Renal cortical epithelial cell (primary cell): ENCODE results near the gene EFNA5. TPM values are rescaled to one million over a fixed set of nuclear protein-coding genes. Genes with fewer than 3 reads are reported as not detected.
A peak's percentile ranks its signal among the peaks of the same experiment; 100 is the strongest.
"Not testable (repeated sequence)": the region's sequence is repeated elsewhere in the genome, so short reads cannot be mapped to it uniquely, and the experiment has no call there.

Experiments
- DNase-seq: peaks from one replicate; pipeline ENCODE4 v3.0.0-alpha.2; 2011; ENCODE audit warnings: low read depth
- total RNA-seq: library from RNA; depleted of rRNA; stranded (reverse); fragments of >200 nt; gene quantifications from 2 replicates; pipeline ENCODE4 v1.2.3, GENCODE V29; 2014

The EFNA5 gene
- total RNA-seq, 1 donor from 2014 or later = 107 TPM

DNA sequence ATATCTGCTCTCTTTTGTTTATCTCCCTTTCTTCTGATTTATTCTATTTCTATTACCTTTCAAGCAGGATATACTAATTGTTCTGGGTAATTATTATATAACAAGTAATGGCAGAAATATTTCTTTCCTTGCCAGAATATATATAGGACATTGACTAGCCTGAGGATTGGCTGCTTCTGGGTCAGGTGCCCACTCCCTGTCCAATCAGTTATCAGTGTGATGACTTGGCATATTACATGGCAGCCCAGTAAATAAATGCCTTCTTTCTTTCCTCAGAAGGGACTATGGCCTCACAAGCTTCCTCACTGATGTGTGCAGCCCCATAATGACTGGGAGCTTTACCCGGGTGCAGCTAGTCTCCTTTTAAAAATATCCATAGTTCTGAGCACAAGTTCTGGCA, 301.1 kb downstream of the EFNA5 start:
- no peak for DNase-seq

DNA sequence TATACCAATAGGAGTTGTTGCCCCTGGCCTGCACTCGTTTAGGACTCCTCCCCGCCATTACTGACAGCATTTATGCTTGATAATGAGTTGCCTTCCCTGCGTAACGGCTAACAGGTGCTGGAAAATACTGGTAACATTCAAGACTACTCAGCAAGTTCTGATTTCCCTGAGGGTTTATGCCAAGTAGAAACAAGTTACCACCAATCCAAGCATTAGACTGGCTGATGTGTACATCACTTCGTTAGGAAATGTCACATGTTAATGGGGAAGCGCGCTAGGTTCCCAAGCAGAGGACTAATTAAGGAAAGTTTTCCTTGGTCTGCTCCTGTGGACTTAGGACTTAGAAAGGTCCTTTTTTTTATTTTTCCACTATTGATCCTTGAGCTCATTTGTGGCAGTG, 302.1 kb downstream of the EFNA5 start:
- no peak for DNase-seq

DNA sequence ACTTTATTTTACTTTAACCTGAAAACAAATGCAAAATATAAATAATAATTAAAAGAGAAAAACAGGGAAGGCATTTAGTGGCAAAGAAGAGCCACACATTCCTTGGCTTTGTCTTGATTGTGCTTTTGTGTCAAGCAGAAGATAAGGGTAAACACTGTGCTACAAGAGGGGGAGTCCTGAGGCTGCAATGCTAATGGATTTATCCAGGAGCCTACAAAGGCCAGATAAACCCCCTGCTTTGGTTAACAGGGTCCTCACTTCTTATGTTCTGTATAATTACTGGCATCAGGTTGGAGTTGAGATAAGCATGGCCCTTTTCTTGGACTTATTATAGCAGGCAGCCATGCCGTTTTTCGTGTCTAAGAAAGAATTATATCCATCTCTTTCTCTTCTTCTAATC, 302.8 kb downstream of the EFNA5 start:
- DNase-seq = no peak

DNA sequence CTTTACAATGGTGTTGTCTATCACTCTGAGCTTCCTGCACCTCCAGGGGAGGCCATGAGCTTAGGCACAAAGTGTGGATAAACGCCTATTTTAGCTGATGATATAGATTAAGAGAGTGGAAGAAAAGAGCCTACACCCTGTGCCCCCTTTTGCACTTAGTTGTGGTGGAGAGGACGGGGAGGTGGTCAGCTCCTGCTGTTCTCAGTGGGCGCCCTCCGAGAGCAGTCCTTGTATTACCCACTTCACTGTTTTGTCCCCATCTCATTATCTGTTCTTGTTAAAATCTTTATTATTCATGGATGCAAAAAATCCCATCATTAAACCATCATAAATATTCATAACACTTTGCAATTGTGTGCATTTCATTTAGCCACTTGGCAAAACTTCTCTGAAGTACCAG, 303.3 kb downstream of the EFNA5 start:
- no peak for DNase-seq

DNA sequence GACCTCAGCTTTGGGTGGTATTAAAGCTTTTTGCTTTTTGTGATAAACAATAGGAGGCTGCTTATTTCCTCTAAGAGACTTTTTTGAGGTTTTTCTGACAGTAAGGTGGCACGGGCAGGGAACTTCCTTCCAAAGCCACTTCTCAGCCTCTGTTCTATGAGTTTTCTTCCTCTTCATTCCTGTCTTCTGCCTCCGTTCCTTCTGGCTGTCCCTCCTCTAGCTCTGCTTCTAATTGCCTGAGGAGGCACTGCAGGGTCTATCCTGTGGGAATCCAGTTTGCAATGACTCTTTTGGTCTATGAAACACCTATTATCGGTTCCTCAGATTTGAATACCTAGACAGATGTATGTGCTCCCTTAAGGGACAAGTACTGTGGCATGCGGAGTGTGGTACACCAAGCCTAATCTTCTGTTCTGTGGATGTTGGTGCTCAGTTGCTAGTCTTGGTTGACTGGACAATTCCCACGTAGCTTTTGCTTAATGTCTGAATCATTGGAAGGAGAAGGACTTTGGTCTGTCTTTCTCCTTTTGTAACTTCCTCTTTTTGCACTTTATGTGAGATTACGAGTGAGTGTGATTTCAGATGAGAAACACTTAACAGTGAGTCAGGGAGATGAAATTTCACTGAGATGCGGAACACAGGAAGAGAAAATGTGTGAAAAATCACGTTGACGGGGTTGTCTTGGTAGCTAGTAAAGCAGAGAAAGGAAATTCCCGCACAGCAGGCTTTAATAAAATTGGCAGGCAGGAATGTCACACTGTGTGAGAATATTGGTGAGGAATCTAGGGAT, 305.2 kb downstream of the EFNA5 start:
- peak; percentile 97 for DNase-seq

DNA sequence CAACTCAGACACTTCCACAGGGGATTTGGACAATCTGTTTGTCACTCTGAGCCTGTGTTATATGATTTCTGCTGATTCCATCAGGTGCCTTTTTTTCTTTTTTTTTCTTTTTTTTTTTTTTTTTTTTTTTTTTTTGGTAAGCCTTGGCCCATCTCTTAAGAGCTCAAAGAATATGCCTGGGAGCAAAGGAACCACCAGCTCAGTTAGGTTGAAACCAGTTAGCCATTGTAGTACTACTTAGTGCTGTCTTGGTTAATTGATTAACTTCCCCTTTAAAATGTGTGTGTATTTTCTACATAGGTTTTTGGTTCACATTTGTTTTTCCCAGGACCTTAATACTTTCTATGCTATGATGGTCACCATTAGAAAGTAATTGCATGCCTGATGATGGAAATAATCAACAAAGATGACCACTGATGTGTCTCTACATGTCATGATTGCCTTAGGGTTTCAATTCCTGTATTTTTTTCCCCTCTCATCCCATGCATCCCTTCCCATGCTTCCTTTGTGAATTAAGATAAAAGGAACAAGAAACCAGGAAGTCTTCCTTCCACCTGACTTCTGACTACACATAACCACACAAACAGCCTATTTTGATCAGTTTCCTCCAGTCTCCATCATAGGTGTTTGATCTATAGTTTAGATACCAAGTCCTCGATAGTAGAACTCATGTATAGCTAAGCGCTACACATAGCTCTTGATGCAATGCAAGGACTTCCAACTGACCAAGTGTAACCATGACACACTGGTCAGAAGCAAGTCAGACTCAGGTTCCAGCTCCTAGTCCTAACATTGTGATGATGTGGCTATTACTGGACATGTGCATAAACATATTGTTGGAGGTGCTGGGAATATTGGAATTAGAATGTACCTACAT, 306.1 kb downstream of the EFNA5 start:
- DNase-seq = peak; percentile 54

DNA sequence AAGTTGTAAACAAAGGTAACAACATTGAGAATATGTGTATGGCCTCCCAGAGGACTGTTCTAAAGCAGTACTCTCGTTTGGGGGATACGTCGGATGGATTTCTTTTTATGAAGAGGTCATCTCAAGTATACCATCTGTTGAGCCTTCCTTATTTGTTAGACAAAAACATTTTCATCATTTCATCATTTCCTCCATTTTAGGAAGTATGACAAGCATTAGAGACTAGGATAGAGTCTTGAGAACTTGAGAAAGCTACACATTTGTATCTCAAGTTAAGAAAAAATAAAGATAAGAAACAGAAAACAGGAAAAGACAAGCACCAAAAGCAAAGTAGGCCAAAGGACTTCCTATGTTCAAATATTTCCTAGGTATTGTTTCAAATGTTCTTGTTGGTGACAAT, 307.0 kb downstream of the EFNA5 start:
- no peak for DNase-seq

DNA sequence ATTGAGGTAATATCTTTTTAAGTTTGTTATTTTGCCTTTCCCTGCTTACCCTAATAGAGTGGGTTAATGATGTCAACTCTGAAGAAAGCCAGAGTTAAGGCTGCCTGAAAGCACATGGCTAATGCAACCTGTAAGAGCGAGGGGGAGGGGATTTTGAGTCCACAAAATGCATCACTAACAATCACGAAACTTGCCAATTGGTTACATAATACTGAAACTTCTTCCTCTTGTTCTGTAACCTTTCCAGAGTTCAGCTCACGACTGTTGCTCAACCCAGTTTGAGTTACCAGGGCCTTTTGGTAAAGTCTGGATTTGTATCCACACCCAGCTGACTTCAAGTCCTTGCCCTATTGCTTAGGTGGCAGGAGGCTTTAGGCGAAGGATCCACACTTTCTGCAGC, 308.8 kb downstream of the EFNA5 start:
- peak; percentile 82 for DNase-seq

DNA sequence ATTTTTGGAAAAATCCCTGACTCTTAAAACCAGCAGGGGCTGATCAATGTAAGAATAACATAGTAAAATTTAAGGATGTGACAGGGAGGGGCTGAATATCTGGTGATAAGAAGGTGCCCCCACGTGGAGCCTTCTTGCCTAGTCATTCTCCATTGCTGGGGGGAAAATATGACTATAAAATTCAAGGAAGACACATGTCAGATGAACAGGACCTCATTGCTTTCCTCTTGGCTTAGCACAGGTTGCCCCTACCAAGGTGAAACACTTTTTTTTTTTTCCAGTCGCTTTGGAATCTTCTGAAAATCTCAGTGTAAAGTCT, 310.9 kb downstream of the EFNA5 start:
- DNase-seq = no peak

DNA sequence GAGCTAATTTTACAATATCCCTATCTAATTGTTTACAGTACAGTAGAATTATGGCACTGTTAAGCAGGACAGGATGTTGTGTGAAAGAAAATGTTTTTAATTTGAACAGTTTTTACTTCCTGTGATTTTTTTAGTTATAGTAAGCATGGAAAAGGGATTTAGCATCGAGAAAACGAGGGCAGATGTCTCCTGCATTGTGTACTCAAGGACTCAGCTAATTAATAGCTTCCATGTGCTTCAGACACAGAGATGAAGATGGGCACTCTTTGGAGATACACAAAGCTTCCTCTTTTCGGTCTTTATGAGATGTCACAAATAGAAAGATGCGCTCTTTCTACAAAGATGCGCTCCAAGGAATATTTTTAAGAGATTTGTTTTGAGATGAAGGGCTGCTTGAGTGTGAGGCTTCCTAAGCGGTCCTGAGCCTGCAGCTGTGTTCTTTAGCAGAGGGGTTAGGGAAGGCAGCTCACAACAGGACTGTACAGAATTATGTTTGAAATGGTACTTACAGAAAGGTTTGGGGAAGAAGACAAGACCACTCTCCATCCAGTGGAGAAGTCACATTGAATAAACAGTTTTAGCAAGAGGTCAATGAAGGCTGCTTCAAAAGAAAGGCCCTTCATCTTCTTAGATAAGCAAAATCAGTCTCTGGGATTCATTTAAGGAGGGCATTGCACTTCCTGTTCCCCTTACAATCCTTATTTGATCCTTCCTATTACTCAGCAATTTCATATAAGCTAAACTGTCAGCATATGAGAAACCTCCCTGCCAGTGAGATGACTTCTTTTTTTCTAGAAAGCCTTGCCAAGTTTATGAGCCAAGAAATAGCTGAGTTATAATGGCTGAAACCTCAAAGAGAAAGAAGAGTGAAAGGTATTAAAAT, 311.5 kb downstream of the EFNA5 start:
- DNase-seq = peak; percentile 30

DNA sequence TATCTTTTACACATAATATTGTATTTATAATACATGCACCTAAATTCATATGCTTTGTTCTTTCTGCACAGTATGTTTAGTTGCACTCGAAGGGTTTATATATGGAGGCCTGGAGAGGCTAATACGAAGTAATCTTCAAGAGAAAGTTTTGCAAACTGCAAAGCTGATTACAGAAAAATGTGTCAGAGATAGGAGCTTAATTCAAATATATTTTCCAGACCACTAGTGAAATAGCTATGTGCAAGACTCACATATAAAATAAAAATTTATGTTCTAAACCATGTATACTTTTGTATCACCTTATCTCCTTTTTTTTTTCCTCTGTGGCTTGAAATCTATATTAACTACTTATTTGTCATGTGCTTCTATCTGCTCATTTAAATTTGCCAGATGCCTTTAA, 313.8 kb downstream of the EFNA5 start:
- no peak for DNase-seq

DNA sequence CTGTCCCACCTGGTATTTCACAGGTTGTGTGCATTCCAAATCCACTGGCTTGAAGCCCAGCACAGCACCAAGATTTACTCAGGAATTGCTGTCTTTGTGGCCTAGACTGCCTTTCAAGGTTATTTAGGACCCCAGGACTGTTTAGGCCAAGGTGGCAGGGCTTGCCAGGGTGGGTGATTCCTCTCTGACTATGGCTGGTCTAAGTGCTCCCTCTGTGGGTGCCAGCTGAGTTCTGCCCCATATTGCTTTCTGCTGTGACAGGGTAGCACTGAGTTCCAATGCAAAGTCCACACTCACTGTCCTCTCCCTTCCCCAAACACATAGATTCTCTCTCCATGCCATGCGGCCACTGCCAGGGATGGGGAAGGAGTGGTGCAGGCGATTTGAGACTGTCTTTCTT, 318.2 kb downstream of the EFNA5 start:
- no peak for DNase-seq

DNA sequence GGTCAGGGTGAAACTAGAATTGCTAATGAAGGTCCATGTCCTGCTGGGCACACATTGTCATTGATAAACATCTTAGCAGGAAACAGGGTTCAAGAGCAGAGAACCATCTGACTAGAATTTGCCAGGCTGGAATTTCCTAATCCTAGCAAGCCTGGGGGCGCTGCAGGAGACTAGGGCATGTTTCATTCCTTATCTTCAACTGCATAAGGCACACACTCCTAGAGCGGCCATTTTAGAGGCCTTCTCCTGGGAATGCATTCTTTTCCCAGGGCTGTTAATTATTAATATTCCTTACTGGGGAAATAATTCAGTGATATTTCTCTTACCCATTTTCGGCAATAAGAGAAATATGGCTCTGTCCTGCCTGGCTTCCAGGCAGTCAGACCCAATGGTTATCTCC, 324.2 kb downstream of the EFNA5 start:
- not testable (repeated sequence) for DNase-seq

DNA sequence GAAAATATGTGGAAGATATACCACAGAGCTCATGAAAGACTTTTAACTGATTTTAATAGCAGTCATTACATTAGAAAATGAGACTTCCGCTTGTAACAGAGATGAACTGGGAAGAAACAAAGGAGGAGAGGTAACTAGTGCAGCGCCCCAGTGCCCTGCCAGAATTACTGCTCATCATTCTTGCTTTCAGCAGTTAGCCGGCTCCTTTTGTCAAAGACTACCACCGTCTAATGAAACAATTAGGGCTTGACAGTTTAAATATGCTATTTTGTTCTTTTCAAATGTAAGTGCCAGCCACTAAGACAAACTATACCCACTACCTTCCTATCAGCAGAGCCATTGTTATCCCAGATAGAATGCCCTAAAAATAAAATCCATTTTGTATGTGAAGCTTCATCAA, 328.4 kb downstream of the EFNA5 start:
- no peak for DNase-seq

DNA sequence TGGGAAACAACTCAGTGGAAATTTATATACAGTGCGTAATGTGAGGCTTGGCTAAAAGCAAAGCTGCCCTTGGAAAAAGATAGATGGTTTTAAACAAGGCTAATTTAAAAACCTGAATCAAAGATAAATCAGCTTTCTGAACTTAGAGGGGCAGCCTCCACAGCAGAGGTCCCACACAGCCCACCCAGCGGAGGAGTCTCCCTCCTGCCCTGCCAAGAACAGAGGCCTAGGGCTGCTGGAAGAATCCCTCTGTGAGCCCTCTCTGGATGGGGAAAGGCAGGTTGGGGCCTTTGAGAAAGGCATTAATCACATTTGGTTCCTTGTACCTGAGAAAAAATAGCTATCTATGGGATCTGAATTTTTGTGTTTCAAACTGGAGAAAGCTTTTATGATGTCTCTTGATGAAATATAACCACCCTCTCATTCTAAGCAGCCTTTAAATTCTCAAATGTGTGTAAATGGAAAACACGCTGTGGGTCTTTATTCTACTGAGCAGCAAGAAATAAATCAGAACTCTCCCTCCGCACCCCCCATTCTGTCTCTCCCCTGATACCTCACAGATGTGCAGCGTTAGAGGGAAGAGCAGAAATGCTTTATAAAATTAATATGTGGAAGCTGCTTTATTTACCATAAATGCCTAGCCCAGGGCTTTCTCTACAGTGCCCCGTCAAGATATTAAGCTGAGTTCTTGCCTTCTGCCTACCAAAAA, 329.2 kb downstream of the EFNA5 start:
- DNase-seq = no peak

DNA sequence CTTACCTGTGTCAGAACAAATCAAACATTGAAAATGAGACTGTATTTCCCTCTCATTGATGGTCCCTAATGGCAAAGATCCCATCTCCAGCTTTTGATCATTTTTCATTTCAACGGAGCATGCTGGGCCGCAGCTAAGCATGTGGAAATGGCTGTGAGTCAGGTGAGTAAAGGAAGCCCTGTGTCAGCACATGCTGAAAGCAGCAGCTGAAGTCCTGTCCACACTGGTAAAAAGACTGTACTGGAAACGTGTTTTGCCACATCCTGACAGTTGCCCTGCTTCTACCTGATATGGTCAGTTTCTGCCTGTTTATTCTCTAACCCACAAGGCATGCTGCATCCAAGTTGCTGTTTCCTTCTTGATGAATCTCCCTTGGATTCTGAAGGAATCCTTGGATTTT, 330.1 kb downstream of the EFNA5 start:
- DNase-seq = peak; percentile 25

DNA sequence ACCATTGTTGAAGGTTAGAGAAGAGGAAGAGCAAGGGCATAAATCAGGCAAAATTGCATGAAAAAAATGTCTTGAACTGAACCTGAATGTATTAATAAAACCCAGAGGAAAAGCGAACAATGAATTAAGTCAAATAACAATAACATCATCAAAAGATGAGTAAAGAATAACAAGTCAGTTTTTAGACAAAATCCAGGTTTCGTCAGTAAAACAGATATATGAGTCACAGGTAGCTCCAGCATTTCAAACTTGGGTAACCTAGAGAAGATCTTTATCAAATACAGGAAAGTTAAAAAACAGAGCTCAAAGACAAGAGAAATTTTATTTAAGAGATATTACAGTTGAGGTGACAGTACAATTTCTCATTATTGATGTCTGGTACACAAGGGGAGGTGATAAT, 332.4 kb downstream of the EFNA5 start:
- DNase-seq = no peak

DNA sequence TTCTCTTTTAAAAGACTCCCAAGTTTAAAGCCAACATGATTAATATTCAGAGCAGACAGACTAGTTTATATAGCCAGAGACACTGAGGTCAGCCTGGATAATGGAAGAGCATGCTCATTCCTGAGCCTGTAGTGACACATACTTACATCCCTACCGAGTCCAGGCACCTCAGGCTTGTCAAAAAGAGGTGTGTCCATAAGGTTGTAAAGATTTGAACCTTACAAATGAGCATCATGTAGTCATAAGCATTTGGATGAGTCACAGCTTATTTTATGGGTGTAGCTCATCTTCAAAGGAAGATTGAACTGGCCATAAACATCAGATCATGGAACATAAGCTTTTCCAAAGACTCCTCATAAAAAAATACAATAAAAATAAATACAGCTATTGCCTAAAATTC, 333.5 kb downstream of the EFNA5 start:
- peak; percentile 26 for DNase-seq

DNA sequence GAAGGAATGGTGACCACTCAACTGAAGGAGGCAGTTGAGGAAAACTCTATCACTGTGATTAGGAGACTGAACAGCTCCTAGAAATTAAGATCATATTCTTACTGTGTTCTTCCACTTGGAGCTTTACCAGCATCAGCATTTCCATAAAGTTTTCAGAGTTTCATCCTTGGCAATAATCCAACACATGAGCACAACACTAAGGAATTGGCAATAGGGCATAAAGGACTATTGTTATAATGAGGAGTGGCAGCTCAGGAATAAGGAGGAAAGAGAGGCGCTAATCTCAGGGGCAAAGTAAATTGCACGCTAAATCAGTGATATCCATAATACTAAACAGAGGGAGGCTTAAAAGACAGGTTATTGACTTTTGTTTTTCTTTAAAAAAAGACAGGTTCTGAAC, 338.9 kb downstream of the EFNA5 start:
- no peak for DNase-seq

DNA sequence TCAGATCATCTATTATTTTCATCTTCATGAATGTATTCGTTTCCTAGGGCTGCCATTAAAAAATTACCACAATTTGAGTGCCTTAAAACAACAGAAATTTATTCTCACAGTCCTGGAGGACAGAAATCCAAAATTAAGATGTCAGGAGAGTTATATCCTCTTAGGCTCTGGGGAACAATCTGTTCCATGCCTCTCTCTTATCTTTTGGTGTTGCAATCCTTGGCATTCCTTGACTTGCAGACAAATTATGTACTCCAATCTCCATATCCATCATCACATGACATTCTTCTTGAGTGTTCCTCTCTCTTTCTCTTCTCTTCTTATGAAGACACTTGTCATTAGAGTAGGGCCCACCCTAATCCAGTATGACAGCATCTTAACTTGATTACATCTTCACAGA, 339.4 kb downstream of the EFNA5 start:
- DNase-seq = no peak

DNA sequence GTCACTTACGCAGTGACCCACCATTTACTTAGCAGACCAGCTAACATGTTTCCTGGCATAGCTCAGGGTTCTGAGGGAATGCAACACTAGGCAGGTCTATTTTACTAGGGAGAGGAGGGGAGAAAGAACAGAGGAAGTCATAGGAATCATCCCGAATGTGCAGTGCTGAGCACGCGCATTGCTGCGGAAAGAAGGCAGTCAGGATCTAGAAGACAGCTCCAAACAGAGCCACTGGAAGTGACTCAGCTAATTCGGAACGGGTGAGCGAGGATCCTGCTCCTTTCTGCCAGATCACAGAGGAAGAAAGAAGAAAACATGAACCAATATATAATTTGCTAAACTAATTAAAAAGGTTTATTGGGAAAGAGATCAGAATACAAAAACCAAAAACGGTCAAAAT, 339.8 kb downstream of the EFNA5 start:
- DNase-seq = no peak

DNA sequence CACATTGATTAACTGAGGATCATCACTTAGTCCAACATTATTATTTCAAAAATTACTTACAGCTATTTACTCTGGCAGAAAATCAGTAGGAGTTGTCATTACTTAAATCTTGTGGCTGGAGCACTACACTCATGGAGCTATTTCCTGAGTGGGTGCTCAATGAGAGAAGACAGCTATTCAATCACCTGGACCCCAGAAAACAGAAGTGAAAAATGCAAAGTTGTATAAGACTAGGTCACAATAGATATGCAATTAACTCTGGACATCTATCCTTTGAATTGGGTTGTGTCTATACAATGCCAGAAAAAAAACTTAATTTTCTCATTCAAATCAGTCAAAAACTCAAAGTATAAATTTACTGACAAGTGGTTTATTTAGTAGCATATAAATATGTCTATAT, 340.9 kb downstream of the EFNA5 start:
- DNase-seq = no peak
